ENCODE results near the gene APBA2.

Gene APBA2

GRCh38 chr15:29126208-29126536, 240.4 kb downstream of the APBA2 start:
- no peak overlapping the region for H3K4me3 ChIP-seq (ENCODE audit: low read length)
- no peak overlapping the region for H3K27ac ChIP-seq (ENCODE audit: low read length)
- no peaks in the 10 kb centered on the region for H3K9me3 ChIP-seq (ENCODE audit: control insufficient read depth, insufficient read depth, low read length)
- no peaks in the 10 kb centered on the region for H3K27me3 ChIP-seq (ENCODE audit: control insufficient read depth, insufficient read depth, low read length)
- H3K4me1 ChIP-seq (ENCODE audit: control insufficient read depth, insufficient read depth, low read length), result peaks cover 3% of the 10 kb centered on the region
- no peak for DNase-seq (ENCODE audit: low read depth, low spot score)
- H3K36me3 ChIP-seq (ENCODE audit: control insufficient read depth, insufficient read depth, low read length), result no peaks in the 10 kb centered on the region
- WGBS (ENCODE audit: insufficient coverage, insufficient read length), result no CpG with 5 or more reads among the region's 11 CpGs

DNA sequence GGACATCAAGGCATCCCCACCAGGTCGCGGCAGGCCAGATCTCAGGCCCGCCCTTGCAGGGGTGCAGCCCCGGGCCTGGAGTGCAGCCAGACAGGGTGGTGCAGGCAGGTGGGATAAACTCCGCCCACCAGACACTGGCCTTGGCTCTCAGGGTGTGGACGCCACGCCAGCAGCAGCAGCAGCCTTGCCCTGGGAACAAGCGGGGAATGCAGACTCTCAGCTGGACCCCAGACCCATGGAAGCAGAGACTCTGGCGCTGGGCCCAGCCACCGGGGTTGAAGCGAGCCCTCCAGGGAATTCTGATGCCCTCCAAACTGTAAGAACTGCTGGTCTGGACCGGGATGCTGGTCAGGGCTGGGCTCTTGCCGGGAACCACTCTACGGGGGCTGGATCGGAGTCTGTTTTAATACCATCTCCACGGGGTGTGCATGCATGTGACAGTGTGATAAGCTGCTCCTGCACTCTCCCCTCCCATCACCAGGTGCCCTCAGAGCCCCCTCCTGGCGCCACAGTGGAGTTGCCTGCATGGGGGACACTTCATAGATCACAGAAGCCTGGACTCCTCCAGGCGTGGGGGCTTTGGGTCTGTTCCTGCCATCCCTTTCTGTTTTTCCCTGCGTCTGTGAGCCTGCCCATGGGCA, 241.2 kb downstream of the APBA2 start:
- Histone ChIP-seq H3K4me1 (ENCODE audit: control insufficient read depth, insufficient read depth, low read length) (peaks cover 3% of the 10 kb centered on the region), H3K27ac (ENCODE audit: low read length) (no peak overlapping the region), H3K9me3 (ENCODE audit: control insufficient read depth, insufficient read depth, low read length) (no peaks in the 10 kb centered on the region), H3K36me3 (ENCODE audit: control insufficient read depth, insufficient read depth, low read length) (no peaks in the 10 kb centered on the region), H3K4me3 (ENCODE audit: low read length) (no peak overlapping the region), H3K27me3 (ENCODE audit: control insufficient read depth, insufficient read depth, low read length) (no peaks in the 10 kb centered on the region)
- WGBS (ENCODE audit: insufficient coverage, insufficient read length), result no CpG with 5 or more reads among the region's 19 CpGs
- DNase-seq (ENCODE audit: low read depth, low spot score), result no peak

DNA sequence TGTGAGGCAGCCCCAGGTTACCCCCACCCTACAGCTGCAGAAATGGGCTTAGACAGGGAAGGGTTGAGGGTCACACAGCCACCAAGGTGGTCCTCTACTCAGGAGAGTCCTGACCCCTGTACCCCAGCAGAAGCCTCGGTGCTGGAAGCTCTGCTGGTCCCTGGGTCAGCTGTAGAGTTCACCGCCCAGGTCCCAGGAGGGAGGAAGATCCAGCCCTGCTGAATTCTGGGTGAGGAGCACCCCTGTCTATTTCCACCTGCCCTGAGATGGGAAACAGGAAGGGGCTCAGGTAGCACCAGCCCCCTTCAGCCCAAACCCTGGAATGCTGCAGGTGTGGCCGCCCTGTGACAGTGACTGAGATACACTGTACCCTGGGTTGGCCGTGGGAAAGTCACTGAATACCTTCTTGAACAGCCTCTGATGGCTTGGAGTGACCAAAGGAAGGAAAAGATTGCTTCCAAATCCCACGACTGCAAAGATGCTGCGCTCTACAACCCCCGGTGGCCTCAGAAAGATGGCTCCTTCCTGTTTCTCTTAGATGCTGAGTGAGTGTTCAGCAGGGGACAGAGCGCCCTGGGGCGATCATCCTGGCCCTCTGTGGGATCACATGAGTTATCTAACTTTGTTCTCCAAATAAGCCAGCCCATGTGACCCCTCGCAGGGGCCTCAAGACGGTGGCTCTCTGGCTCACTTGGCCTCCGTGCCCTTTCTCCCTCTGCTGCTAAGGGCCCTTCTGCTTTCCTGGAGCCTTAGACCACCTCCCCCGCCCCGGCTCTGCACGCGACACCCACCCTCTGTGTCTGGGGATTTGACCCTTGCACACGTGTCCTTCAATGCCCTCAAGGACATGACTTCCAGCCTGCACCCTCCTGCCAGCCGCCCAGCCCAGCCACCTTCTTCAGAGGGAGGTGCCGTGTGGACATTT, 242.0 kb downstream of the APBA2 start:
- H3K4me1 ChIP-seq (ENCODE audit: control insufficient read depth, insufficient read depth, low read length), result peaks cover 3% of the 10 kb centered on the region
- H3K9me3 ChIP-seq (ENCODE audit: control insufficient read depth, insufficient read depth, low read length), result no peaks in the 10 kb centered on the region
- DNase-seq (ENCODE audit: low read depth, low spot score), result no peak
- H3K36me3 ChIP-seq (ENCODE audit: control insufficient read depth, insufficient read depth, low read length), result no peaks in the 10 kb centered on the region
- WGBS (ENCODE audit: insufficient coverage, insufficient read length), result no CpG with 5 or more reads among the region's 19 CpGs
- H3K27me3 ChIP-seq (ENCODE audit: control insufficient read depth, insufficient read depth, low read length), result no peaks in the 10 kb centered on the region
- no peak overlapping the region for H3K4me3 ChIP-seq (ENCODE audit: low read length)
- H3K27ac ChIP-seq (ENCODE audit: low read length), result no peak overlapping the region

- Histone ChIP-seq H3K4me3 (ENCODE audit: low read length) (no peak overlapping the region), H3K36me3 (ENCODE audit: control insufficient read depth, insufficient read depth, low read length) (no peaks in the 10 kb centered on the region), H3K27me3 (ENCODE audit: control insufficient read depth, insufficient read depth, low read length) (no peaks in the 10 kb centered on the region), H3K27ac (ENCODE audit: low read length) (no peak overlapping the region), H3K4me1 (ENCODE audit: control insufficient read depth, insufficient read depth, low read length) (peaks cover 3% of the 10 kb centered on the region), H3K9me3 (ENCODE audit: control insufficient read depth, insufficient read depth, low read length) (no peaks in the 10 kb centered on the region)
- WGBS (ENCODE audit: insufficient coverage, insufficient read length), result no CpG with 5 or more reads among the region's 11 CpGs
- DNase-seq (ENCODE audit: low read depth, low spot score), result no peak
Observed at GRCh38 chr15:29128671-29129070, 242.9 kb downstream of the APBA2 start.

GRCh38 chr15:29129221-29129620, 243.4 kb downstream of the APBA2 start:
- H3K36me3 ChIP-seq (ENCODE audit: control insufficient read depth, insufficient read depth, low read length), result no peaks in the 10 kb centered on the region
- no peak overlapping the region for H3K4me3 ChIP-seq (ENCODE audit: low read length)
- no peaks in the 10 kb centered on the region for H3K9me3 ChIP-seq (ENCODE audit: control insufficient read depth, insufficient read depth, low read length)
- peaks cover 3% of the 10 kb centered on the region for H3K4me1 ChIP-seq (ENCODE audit: control insufficient read depth, insufficient read depth, low read length)
- H3K27ac ChIP-seq (ENCODE audit: low read length), result no peak overlapping the region
- no peak for DNase-seq (ENCODE audit: low read depth, low spot score)
- no CpG with 5 or more reads among the region's 10 CpGs for whole genome bisulfite sequencing (ENCODE audit: insufficient coverage, insufficient read length)
- no peaks in the 10 kb centered on the region for H3K27me3 ChIP-seq (ENCODE audit: control insufficient read depth, insufficient read depth, low read length)

- WGBS (ENCODE audit: insufficient coverage, insufficient read length), result no CpG with 5 or more reads among the region's 11 CpGs
- Histone ChIP-seq H3K4me1 (ENCODE audit: control insufficient read depth, insufficient read depth, low read length) (peaks cover 2% of the 10 kb centered on the region), H3K36me3 (ENCODE audit: control insufficient read depth, insufficient read depth, low read length) (no peaks in the 10 kb centered on the region), H3K9me3 (ENCODE audit: control insufficient read depth, insufficient read depth, low read length) (no peaks in the 10 kb centered on the region), H3K27ac (ENCODE audit: low read length) (no peak overlapping the region), H3K4me3 (ENCODE audit: low read length) (no peak overlapping the region), H3K27me3 (ENCODE audit: control insufficient read depth, insufficient read depth, low read length) (no peaks in the 10 kb centered on the region)
- DNase-seq (ENCODE audit: low read depth, low spot score), result no peak
Observed at GRCh38 chr15:29129926-29130325, 244.2 kb downstream of the APBA2 start.

GRCh38 chr15:29130476-29130875, 244.7 kb downstream of the APBA2 start:
- no peaks in the 10 kb centered on the region for H3K36me3 ChIP-seq (ENCODE audit: control insufficient read depth, insufficient read depth, low read length)

GRCh38 chr15:29130951-29131839, 245.4 kb downstream of the APBA2 start:
- no peaks in the 10 kb centered on the region for H3K9me3 ChIP-seq (ENCODE audit: control insufficient read depth, insufficient read depth, low read length)
- no peaks in the 10 kb centered on the region for H3K36me3 ChIP-seq (ENCODE audit: control insufficient read depth, insufficient read depth, low read length)
- DNase-seq (ENCODE audit: low read depth, low spot score), result no peak
- no peak overlapping the region for H3K27ac ChIP-seq (ENCODE audit: low read length)
- no peak overlapping the region for H3K4me3 ChIP-seq (ENCODE audit: low read length)
- H3K27me3 ChIP-seq (ENCODE audit: control insufficient read depth, insufficient read depth, low read length), result no peaks in the 10 kb centered on the region
- H3K4me1 ChIP-seq (ENCODE audit: control insufficient read depth, insufficient read depth, low read length), result peaks cover 2% of the 10 kb centered on the region
- no CpG with 5 or more reads among the region's 19 CpGs for WGBS (ENCODE audit: insufficient coverage, insufficient read length)

More at GRCh38 chr15:29130476-29130875, 244.7 kb downstream of the APBA2 start:
- Histone ChIP-seq H3K4me1 (ENCODE audit: control insufficient read depth, insufficient read depth, low read length) (peaks cover 2% of the 10 kb centered on the region), H3K27me3 (ENCODE audit: control insufficient read depth, insufficient read depth, low read length) (no peaks in the 10 kb centered on the region), H3K4me3 (ENCODE audit: low read length) (no peak overlapping the region), H3K27ac (ENCODE audit: low read length) (no peak overlapping the region), H3K9me3 (ENCODE audit: control insufficient read depth, insufficient read depth, low read length) (no peaks in the 10 kb centered on the region)
- WGBS (ENCODE audit: insufficient coverage, insufficient read length), result no CpG with 5 or more reads among the region's 6 CpGs
- DNase-seq (ENCODE audit: low read depth, low spot score), result no peak

DNA sequence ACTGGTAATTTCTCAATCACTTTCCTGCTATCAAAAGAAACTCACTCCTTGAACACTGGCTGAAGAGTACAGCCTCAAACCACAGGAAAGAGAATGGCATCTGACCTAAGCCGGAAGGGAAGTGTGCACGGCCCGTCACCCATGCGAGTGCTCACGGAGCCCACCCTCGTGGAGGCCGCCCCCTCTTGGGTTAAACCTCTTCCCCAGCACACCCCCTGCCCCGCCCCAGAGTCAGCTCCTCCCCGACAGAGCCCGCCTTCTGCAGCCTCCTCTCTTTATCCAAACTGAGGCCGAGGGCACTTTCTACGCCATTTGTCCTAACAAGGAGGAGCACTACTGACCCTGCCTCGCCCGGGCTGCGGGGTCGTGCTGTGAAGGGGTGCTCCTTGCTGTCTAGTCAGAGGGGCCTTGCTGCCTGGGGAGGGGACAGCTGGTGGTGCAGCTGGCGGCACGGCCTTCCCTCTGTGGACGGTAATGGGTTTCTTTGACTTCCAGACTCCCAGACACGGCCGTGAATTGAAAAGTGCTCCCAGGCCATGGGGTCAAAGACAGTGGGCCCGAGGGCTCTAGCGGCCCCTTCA, 246.2 kb downstream of the APBA2 start:
- no CpG with 5 or more reads among the region's 23 CpGs for WGBS (ENCODE audit: insufficient coverage, insufficient read length)
- no peak for DNase-seq (ENCODE audit: low read depth, low spot score)
- H3K4me3 ChIP-seq (ENCODE audit: low read length), result no peak overlapping the region
- no peaks in the 10 kb centered on the region for H3K36me3 ChIP-seq (ENCODE audit: control insufficient read depth, insufficient read depth, low read length)
- H3K9me3 ChIP-seq (ENCODE audit: control insufficient read depth, insufficient read depth, low read length), result no peaks in the 10 kb centered on the region
- no peaks in the 10 kb centered on the region for H3K27me3 ChIP-seq (ENCODE audit: control insufficient read depth, insufficient read depth, low read length)
- H3K4me1 ChIP-seq (ENCODE audit: control insufficient read depth, insufficient read depth, low read length), result peaks cover 2% of the 10 kb centered on the region
- H3K27ac ChIP-seq (ENCODE audit: low read length), result no peak overlapping the region

GRCh38 chr15:29132735-29133181, 247.0 kb downstream of the APBA2 start:
- no CpG with 5 or more reads among the region's 14 CpGs for WGBS (ENCODE audit: insufficient coverage, insufficient read length)
- no peak for DNase-seq (ENCODE audit: low read depth, low spot score)

More at GRCh38 chr15:29132735-29133181, 247.0 kb downstream of the APBA2 start:
- Histone ChIP-seq H3K27ac (ENCODE audit: low read length) (no peak overlapping the region), H3K9me3 (ENCODE audit: control insufficient read depth, insufficient read depth, low read length) (no peaks in the 10 kb centered on the region), H3K4me3 (ENCODE audit: low read length) (no peak overlapping the region), H3K4me1 (ENCODE audit: control insufficient read depth, insufficient read depth, low read length) (no peaks in the 10 kb centered on the region; the same call in none of the 2 replicates), H3K27me3 (ENCODE audit: control insufficient read depth, insufficient read depth, low read length) (no peaks in the 10 kb centered on the region), H3K36me3 (ENCODE audit: control insufficient read depth, insufficient read depth, low read length) (no peaks in the 10 kb centered on the region)

Measured in iPS DF 6.9 (cell line).